Naive thymus-derived CD8-positive, alpha-beta T cell (primary cell): ENCODE results near the gene ARFIP1. TPM values are rescaled to one million over a fixed set of nuclear protein-coding genes. Genes with fewer than 3 reads are reported as not detected.
"Not testable (repeated sequence)": the region's sequence is repeated elsewhere in the genome, so short reads cannot be mapped to it uniquely, and the experiment has no call there.

ENCODE experiments used
- ATAC-seq, 2 donors: fragments of 150-1000 bp; cut with Tn5 transposase in 1 of 2; sonication (Bioruptor Pico), chemical (Tn5 transposase) in 1 of 2; 1 replicate in 1 of 2; 2 replicates in 1 of 2; pipeline ENCODE4 v1.10.0; 2021; ENCODE audit warnings: mild to moderate bottlenecking in 2 of 2, moderate library complexity in 2 of 2
- POLR2A ChIA-PET: fragments of 350-600 bp; sonication (Branson Sonifier 250); formaldehyde crosslinking; loops from one replicate; lab custom pipeline; 2021; ENCODE audit warnings: antibody characterized with exemption; lab: Charles Lee
- DNase-seq, 10 donors: peaks; one replicate each; pipeline versions ENCODE4 v3.0.0 to v3.0.0-alpha.2; 2020 to 2022
- H3K27ac Mint-ChIP-seq, 10 donors: one replicate each; pipeline ENCODE4 v1.8.0; 2020 to 2022; ENCODE audit warnings: mild to moderate bottlenecking in 10 of 10, mixed read lengths in 10 of 10, moderate library complexity in 4 of 10, inconsistent platforms in 1 of 10
- H3K27me3 Mint-ChIP-seq, 5 donors: one replicate each; pipeline ENCODE4 v1.8.0; 2021 to 2022; ENCODE audit warnings: mixed read lengths in 5 of 5
- H3K36me3 Mint-ChIP-seq, 3 donors: one replicate each; pipeline ENCODE4 v1.8.0; 2020 to 2022; ENCODE audit warnings: mixed read lengths in 3 of 3, mild to moderate bottlenecking in 2 of 3, inconsistent platforms in 1 of 3
- H3K4me1 Mint-ChIP-seq, 4 donors: one replicate each; pipeline ENCODE4 v1.8.0; 2021 to 2022; ENCODE audit warnings: mixed read lengths in 4 of 4
- H3K4me3 Mint-ChIP-seq, 10 donors: one replicate each; pipeline ENCODE4 v1.8.0; 2020 to 2022; ENCODE audit warnings: mild to moderate bottlenecking in 10 of 10, mixed read lengths in 10 of 10, moderate library complexity in 6 of 10, inconsistent platforms in 1 of 10
- H3K9me3 Mint-ChIP-seq, 9 donors: one replicate each; pipeline ENCODE4 v1.8.0; 2020 to 2022; ENCODE audit warnings: mixed read lengths in 9 of 9, mild to moderate bottlenecking in 3 of 9, inconsistent platforms in 1 of 9, moderate library complexity in 1 of 9
- polyA plus RNA-seq, 3 donors: library from polyadenylated mRNA; unstranded; fragments of 300-500 nt; fragmentation: Illumina TruSeq; gene quantifications; one replicate each; pipeline ENCODE4 v1.2.3, GENCODE V29; 2021
- total RNA-seq, 8 experiments: library from RNA in 2 of 8; stranded (reverse) in 2 of 8; gene quantifications; one replicate each; pipeline ENCODE4 v1.2.3 and lab custom pipeline; 2021 to 2026

The ARFIP1 gene, protein sequence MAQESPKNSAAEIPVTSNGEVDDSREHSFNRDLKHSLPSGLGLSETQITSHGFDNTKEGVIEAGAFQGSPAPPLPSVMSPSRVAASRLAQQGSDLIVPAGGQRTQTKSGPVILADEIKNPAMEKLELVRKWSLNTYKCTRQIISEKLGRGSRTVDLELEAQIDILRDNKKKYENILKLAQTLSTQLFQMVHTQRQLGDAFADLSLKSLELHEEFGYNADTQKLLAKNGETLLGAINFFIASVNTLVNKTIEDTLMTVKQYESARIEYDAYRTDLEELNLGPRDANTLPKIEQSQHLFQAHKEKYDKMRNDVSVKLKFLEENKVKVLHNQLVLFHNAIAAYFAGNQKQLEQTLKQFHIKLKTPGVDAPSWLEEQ
- total RNA-seq (10 to 100 TPM; 11.3 to 14.5 TPM), polyA plus RNA-seq (10 to 100 TPM; 12.2 to 21.3 (median 17.9) TPM), total RNA-seq (lab: John Stamatoyannopoulos, UW) (11.8 to 24.1 (median 16.5) reads per million in 6 experiments)

DNA sequence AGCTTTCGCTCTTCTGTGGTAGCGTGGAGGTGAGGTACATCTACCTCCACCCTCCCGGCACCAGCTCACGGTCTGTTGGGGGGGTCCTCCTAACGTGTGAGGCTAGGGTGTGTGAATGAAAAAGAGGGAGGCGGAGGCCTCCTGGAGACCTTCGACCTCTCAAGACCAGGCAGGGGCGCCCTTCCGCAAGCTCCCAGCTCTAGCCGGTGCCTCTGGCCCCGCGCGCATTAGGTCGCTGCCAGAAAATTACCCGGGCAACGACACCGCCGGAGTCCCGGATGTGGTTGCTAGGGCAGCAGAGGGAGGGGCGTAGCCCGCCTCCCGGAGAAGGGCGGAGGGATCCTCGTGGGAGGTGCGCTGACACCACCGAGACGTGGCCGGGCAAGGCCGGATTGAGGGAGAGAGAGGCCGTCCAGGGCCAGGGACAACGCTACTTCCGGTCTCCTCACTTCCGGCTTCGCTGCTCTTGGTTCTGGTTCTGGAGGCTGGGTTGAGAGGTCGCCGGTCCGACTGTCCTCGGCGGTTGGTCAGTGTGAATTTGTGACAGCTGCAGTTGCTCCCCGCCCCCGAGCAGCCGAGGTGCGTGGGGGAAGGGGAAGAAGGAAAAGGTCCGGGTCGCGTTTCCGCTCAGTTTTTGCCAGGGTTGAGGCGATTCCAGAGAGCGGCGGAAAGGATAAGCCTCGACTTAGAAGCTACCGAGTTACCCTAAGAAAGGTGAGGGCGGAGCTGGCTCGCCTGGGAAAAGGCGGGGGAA lies at the start of gene ARFIP1, which contains the start of gene TIGD4:
Gene ARFIP1, plus strand, starts transcription at position 442 of the 754 bp plus-strand sequence. CDS start 49,680 bp downstream, outside the sequence.
Gene TIGD4, minus strand, starts transcription at position 218 of the 754 bp plus-strand sequence. CDS start 8,726 bp downstream, outside the sequence.
- peak; percentile 82 to 96 (median 93) for DNase-seq
- peaks cover 0 to 12% (median 3%) of the 10 kb centered on the region in 5 donors for H3K27me3 Mint-ChIP-seq
- no peaks in the 10 kb centered on the region for H3K9me3 Mint-ChIP-seq
- peak within 1 kb of the TSS; percentile 92 to 100 (median 99) for H3K4me3 Mint-ChIP-seq
- peak within 1 kb of the TSS; percentile 87 to 99 (median 97) for H3K27ac Mint-ChIP-seq
- H3K36me3 Mint-ChIP-seq: no peaks in the 10 kb centered on the region
- POLR2A ChIA-PET: interaction anchor here (0.8 to 2.6 kb wide), 8 partner anchors 8 to 1681 kb away, joined by 3 to 13 read pairs (median 4); partner anchors contain the start of genes FBXW7, GATB and TMEM154
- H3K4me1 Mint-ChIP-seq: peaks cover 18 to 56% (median 48%) of the 10 kb centered on the region in 4 donors
- peak; percentile 83 to 85 for ATAC-seq

DNA sequence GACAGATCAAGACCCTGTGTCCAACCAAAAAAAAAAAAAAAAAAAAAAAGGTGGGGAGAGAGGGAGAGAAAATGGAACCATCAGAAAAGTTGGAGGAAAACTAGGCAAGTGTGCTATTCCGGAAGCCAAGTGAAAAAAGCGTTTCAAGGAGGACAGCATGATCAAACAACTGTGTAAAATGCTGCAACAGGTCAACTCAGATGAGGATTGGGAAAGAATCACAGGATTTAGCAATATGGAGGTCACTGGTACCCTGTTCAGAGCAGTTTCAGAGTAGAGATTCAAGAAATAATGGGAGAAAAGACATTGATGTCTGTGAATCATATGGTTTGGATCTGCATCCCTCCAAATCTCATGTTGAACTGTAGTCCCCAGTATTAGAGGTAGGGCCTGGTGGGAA lies 47.8 kb upstream of the ARFIP1 start:
- no peak overlapping the region for H3K27ac Mint-ChIP-seq
- DNase-seq: no peak
- no peaks in the 10 kb centered on the region for H3K36me3 Mint-ChIP-seq
- H3K9me3 Mint-ChIP-seq: no peaks in the 10 kb centered on the region
- peaks cover 0 to 9% (median under 1%) of the 10 kb centered on the region in 4 donors for H3K4me1 Mint-ChIP-seq
- no peak overlapping the region for H3K4me3 Mint-ChIP-seq
- peaks cover 2 to 15% (median 8%) of the 10 kb centered on the region in 5 donors for H3K27me3 Mint-ChIP-seq
- POLR2A ChIA-PET: no interaction called here
- ATAC-seq: no peak

DNA sequence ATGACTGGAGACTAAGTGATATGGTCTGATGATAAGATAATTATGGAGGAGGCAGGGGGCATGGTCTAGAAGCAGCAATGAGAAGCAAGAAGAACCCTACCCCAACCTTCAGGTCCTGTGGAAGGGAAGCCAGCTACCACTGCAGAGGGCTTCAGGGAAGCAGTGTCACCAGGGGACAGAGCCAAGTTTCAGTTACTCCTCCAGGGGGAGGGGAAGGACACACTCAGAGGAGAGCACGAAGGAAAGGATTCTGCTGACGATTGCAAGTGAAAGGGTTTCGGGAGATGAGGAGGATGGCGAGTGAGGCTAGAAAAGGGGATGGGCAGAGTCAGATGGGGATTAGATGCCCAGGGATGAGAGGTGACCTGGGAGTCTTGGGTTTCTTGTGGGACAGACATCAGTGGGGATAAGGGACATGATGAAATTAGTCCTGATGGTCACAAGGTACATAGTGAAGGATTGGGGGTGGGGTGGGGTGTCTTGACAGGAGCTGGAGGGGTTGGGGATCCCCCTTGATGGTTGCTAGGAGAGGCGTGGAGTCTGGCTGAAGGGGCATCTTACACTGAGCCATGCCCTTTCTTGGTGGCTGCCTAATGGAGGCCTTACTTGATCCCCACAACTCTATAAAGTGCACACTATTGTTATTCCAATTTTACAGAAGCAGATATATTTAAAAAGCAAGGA lies 45.6 kb upstream of the ARFIP1 start:
- no peaks in the 10 kb centered on the region for H3K9me3 Mint-ChIP-seq
- no peak for DNase-seq
- no peaks in the 10 kb centered on the region for H3K36me3 Mint-ChIP-seq
- peak overlapping the region in 2 of 10 donors; percentile 28 to 29 for H3K27ac Mint-ChIP-seq
- POLR2A ChIA-PET: no interaction called here
- peaks cover 0 to 4% (median under 1%) of the 10 kb centered on the region in 4 donors for H3K4me1 Mint-ChIP-seq
- H3K4me3 Mint-ChIP-seq: no peak overlapping the region
- ATAC-seq: no peak
- peaks cover 0 to 8% (median 4%) of the 10 kb centered on the region in 5 donors for H3K27me3 Mint-ChIP-seq

DNA sequence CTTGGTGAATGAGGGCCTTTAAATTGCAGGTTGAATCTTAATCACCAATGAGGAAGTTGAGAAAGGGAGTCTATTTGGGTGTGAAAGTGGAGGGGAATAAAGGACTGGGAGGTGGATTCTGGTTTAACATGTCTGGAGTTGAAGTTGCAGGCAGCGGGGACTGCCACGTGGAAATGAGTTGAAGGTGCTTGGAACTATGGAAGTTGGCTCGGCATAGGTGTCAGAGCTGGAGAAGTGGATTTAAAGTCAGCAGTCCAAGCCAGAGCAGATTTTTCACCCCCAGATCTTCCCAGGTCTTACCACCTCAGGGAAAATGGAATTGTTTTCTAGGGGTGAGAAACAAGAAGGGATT lies 45.1 kb upstream of the ARFIP1 start:
- ATAC-seq: no peak
- H3K9me3 Mint-ChIP-seq: no peaks in the 10 kb centered on the region
- POLR2A ChIA-PET: no interaction called here
- no peaks in the 10 kb centered on the region for H3K36me3 Mint-ChIP-seq
- peak overlapping the region in 2 of 10 donors; percentile 28 to 29 for H3K27ac Mint-ChIP-seq
- DNase-seq: no peak
- H3K4me3 Mint-ChIP-seq: no peak overlapping the region
- peaks cover 0 to 4% (median under 1%) of the 10 kb centered on the region in 4 donors for H3K4me1 Mint-ChIP-seq
- H3K27me3 Mint-ChIP-seq: peaks cover 0 to 8% (median 4%) of the 10 kb centered on the region in 5 donors

DNA sequence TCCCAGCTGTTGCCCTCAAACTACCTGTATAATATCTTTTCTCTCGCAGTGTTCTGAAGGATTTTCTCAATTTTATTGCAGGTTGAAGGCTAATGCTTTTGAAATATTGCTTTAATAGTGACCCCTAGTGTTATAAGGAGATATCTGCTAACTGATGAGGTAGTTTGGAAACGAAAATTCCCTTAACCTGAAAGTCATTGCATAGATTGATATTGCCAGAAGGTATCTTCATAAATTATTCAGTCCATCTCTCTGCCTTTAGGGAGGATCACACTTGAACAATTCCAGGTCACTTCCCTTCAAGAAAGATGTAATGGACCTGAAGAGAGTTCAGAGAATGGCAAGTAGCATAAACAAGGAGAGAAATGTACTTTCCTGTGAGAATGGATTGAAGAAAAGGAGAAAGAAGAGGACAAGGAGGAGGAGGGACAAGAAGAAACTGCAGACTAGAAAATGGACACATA lies 44.3 kb upstream of the ARFIP1 start:
- no peak for ATAC-seq
- Mint-ChIP-seq H3K4me1 (peaks cover 0 to 4% (median under 1%) of the 10 kb centered on the region in 4 donors), H3K9me3 (no peaks in the 10 kb centered on the region), H3K27me3 (peaks cover 0 to 8% (median 4%) of the 10 kb centered on the region in 5 donors), H3K36me3 (no peaks in the 10 kb centered on the region), H3K4me3 (no peak overlapping the region), H3K27ac (no peak overlapping the region)
- POLR2A ChIA-PET: no interaction called here
- DNase-seq: peak in 3 of 10 donors; percentile 8 to 35 (median 32)

DNA sequence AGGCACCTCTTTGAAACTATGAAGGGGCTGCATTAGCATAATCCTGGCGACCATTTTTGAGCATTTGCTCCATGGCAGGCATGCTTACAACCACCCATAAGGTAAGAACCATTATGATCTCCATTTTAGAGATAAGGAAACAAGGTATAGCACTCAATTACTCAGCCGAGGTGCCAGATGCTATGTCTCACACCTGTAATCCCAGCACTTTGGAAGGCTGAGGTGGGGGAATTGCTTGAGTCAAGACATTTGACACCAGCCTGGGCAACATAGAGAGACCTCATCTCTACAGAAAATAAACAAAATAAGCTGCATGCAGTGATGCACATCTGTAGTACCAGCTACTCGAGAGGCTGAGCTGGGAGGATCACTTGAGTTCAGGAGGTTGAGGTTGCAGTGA lies 43.8 kb upstream of the ARFIP1 start:
- POLR2A ChIA-PET: no interaction called here
- Mint-ChIP-seq H3K27ac (no peak overlapping the region), H3K4me3 (no peak overlapping the region), H3K4me1 (peaks cover 0 to 4% (median under 1%) of the 10 kb centered on the region in 4 donors), H3K9me3 (no peaks in the 10 kb centered on the region), H3K27me3 (peaks cover 0 to 8% (median 4%) of the 10 kb centered on the region in 5 donors), H3K36me3 (no peaks in the 10 kb centered on the region)
- DNase-seq: no peak
- ATAC-seq: no peak

DNA sequence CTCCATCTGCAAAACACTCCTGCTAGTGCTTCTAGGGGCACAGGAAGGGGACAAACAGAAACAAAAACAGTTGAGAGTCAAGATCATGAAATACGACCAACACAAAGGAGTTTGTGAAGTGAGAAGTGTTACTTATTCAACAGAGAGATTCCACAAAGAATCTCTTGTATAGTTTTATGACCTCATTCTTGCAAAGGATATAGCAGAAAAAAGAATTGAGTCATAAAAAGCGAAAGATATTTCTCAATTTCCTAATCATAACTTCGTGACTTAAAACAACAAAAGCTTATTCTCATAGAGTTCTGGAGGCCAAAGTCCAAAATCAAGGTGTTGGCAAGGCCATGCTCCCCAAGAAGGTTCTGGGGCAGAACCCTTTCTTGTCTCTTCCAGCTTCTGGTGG lies 40.9 kb upstream of the ARFIP1 start:
- ATAC-seq (no peak), DNase-seq (no peak)
- Mint-ChIP-seq H3K9me3 (no peaks in the 10 kb centered on the region), H3K36me3 (no peaks in the 10 kb centered on the region), H3K4me3 (no peak overlapping the region), H3K27ac (peak overlapping the region in 1 of 10 donors; percentile 66), H3K27me3 (peaks cover 0 to 8% (median 4%) of the 10 kb centered on the region in 5 donors), H3K4me1 (peaks cover 0 to 4% (median 2%) of the 10 kb centered on the region in 4 donors)
- POLR2A ChIA-PET: no interaction called here

DNA sequence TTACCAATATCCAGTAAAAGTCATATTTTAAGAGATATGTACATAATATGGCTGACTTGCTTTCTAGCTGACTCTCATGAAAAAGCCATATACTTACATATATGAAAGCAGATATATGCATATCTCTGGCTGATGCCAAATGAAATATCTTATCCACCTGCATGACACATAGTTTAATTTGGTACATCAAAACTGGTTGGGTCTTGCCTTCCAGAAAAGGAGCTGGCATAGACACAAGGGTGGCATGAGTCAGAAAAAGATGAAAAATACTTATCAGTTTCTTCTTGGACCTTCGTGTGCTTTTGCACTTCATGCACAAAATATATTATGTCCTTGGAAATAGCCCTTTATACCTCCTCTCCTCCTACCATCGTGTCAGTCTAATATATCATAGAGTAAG lies 32.3 kb upstream of the ARFIP1 start:
- H3K36me3 Mint-ChIP-seq: no peaks in the 10 kb centered on the region
- H3K27ac Mint-ChIP-seq: no peak overlapping the region
- DNase-seq (no peak), ATAC-seq (no peak)
- H3K4me1 Mint-ChIP-seq: peaks cover 0 to 2% (median 0%) of the 10 kb centered on the region in 4 donors
- no peak overlapping the region for H3K4me3 Mint-ChIP-seq
- H3K9me3 Mint-ChIP-seq: peaks cover 0 to 3% (median 0%) of the 10 kb centered on the region in 9 donors
- peaks cover 0 to 10% (median 0%) of the 10 kb centered on the region in 5 donors for H3K27me3 Mint-ChIP-seq
- POLR2A ChIA-PET: no interaction called here

DNA sequence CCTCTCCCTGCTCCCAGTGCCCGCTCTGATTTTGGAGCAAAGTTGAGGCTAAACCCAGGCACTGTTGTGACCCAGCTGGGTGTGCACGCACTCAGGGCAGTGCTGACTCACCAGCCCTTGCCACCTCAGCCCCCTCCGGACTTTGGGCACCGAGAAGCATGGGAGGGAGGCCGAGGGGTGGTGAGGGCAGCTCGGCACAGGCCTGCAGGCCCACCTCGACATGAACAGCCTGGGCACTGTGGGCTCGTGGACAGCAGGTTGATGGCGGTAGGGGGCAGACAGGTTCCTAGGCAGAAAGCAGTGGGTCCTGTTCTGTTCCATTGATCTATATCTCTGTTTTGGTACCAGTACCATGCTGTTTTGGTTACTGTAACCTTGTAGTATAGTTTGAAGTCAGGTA lies 31.1 kb upstream of the ARFIP1 start:
- ATAC-seq (no peak), DNase-seq (no peak)
- Mint-ChIP-seq H3K27me3 (peaks cover 0 to 10% (median 0%) of the 10 kb centered on the region in 5 donors), H3K36me3 (no peaks in the 10 kb centered on the region), H3K4me1 (no peaks in the 10 kb centered on the region), H3K27ac (no peak overlapping the region), H3K9me3 (peaks cover 0 to 3% (median 0%) of the 10 kb centered on the region in 9 donors), H3K4me3 (no peak overlapping the region)
- POLR2A ChIA-PET: no interaction called here

DNA sequence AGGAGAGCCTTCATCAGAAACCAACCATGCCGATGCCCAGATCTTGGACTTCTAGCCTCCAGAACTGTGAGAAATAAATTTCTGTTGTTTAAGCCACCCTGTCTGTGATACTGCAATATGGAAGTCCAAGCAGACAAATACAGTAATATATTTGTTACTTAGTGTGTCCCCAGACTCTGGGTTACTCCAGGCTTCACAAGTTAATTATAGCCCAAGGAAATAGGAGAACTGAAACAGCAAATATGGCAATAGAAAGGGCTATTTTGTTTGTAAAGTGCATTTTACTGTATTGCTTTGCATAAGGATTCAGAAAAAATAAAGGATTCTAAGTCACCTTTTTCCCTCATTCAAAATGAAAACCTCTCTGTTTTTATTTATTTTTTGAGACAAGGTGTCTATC lies 16.0 kb upstream of the ARFIP1 start:
- DNase-seq: no peak
- no peaks in the 10 kb centered on the region for H3K9me3 Mint-ChIP-seq
- POLR2A ChIA-PET: interaction anchor here (0.5 kb wide), 1 partner anchor 281 kb away, joined by 3 read pairs; no protein-coding TSS in a partner anchor
- H3K36me3 Mint-ChIP-seq: no peaks in the 10 kb centered on the region
- no peak overlapping the region for H3K27ac Mint-ChIP-seq
- no peak for ATAC-seq
- H3K4me3 Mint-ChIP-seq: no peak overlapping the region
- H3K4me1 Mint-ChIP-seq: no peaks in the 10 kb centered on the region
- peaks cover 0 to 8% (median 6%) of the 10 kb centered on the region in 5 donors for H3K27me3 Mint-ChIP-seq

DNA sequence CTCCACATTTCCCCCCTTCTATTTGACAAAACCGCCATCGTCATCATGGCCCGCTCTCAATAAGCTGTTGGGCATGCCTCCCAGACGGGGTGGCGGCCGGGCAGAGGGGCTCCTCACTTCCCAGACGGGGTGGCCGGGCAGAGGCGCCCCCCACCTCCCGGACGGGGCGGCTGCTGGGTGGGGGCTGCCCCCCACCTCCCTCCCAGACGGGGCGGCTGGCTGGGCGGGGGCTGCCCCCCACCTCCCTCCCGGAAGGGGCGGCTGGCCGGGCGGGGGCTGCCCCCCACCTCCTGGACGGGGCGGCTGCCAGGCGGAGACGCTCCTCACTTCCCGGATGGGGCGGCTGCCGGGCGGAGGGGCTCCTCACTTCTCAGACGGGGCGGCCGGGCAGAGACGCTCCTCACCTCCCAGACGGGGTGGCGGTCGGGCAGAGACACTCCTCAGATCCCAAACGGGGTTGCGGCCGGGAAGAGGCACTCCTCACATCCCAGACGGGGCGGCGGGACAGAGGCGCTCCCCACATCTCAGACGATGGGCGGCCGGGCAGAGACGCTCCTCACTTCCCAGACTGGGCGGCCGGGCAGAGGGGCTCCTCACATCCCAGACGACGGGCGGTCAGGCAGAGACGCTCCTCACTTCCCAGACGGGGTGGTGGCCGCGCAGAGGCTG lies 14.6 kb upstream of the ARFIP1 start:
- H3K4me3 Mint-ChIP-seq, H3K27me3 Mint-ChIP-seq, ATAC-seq, H3K4me1 Mint-ChIP-seq, H3K36me3 Mint-ChIP-seq, H3K27ac Mint-ChIP-seq, DNase-seq, POLR2A ChIA-PET, H3K9me3 Mint-ChIP-seq: not testable (repeated sequence)
